RKO (cell line): Measurements from ENCODE around the gene SEMA3A.
"Not testable (repeated sequence)": the region's sequence is repeated elsewhere in the genome, so short reads cannot be mapped to it uniquely, and the experiment has no call there.

Source experiments
- DNase-seq: peaks from one replicate; pipeline ENCODE4 v3.0.0-alpha.2; 2016; ENCODE audit warnings: low spot score

The SEMA3A gene

DNA sequence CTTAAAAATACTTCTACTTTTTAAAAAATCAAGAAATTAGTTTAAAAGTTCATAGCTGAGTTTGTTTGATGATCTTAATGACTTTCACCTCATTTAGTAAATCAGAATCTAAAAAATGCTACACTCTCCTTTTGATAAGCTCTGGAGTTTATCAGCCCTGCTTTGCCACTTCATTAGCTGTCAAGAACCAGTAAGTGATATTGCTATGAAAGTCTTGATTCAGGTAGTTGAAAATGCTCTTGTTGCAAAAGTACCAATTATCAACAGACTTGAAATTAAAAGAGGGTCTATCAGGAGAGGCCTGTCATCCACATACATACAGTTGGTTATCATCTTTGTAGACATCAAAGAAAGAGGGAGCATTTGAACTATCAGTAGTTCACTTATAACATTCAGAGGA is 41.6 kb downstream of the SEMA3A start:
- DNase-seq, result no peak

DNA sequence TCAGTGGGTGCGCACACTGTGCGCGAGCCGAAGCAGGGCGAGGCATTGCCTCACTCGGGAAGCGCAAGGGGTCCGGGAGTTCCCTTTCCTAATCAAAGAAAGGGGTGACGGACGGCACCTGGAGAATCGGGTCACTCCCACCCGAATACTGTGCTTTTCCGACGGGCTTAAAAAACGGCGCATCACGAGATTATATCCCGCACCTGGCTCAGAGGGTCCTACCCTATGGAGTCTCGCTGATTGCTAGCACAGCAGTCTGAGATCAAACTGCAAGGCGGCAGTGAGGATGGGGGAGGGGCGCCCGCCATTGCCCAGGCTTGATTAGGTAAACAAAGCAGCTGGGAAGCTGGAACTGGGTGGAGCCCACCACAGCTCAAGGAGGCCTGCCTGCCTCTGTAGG is 44.2 kb downstream of the SEMA3A start:
- DNase-seq, result not testable (repeated sequence)

DNA sequence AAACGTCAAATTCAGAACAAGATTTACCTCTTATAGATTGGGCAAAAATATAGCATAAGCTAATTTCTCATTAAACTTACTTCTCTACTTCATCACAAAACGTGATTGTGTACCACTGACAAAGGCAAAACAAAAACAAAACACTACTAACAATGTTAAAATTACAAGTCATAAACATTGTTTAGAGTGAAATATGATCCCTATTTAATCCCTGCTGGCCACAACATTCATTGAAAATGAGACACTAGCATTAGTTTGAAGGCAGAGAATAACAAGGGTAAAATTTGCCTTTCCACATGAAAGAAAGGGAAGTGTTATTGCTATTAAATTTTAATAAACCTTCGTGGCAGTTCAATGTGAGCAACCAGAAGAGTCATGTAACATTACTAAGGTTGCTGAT is 45.0 kb downstream of the SEMA3A start:
- no peak for DNase-seq

DNA sequence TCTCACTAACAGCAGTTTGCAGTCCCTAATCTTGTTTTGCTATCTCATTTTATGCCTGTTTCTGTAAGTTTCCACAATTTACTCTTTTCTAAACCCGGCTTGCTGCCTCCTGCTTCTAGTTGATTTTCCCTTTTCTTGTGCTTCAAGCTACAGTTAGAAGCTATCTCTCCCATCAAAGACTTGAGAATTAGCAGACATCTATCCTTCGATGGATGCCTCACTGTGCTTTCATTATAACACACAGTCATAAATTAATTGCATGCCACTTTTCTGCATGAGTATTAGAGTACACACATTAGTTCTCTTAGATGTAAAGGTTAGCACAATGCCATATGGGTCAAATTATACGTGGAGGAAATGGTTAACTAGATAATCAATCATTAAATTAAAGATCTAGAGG is 48.7 kb downstream of the SEMA3A start:
- no peak for DNase-seq

DNA sequence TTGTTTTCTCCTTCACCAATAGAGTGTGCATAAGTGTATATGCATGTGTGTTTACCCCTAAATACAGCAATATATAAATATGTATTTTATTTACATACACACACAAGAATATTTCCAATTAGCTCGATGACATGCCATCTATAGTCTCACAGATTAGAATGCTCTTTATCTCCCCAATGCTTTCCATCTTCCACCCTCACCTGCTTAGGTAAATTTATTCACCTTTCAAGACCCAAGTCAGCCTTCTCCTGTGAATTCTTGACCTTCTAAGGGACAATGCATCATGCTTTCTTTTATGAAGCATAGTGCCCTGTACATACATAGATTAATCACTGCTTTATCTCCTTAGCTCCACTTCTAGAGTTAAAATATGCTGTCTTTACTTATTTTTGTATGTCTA is 49.7 kb downstream of the SEMA3A start:
- DNase-seq, result no peak

- DNase-seq, result no peak
Observed at GRCh38 chr7:84144480-84144879, 50.1 kb downstream of the SEMA3A start.

- no peak for DNase-seq
Observed at GRCh38 chr7:84142726-84143125, 51.9 kb downstream of the SEMA3A start.

DNA sequence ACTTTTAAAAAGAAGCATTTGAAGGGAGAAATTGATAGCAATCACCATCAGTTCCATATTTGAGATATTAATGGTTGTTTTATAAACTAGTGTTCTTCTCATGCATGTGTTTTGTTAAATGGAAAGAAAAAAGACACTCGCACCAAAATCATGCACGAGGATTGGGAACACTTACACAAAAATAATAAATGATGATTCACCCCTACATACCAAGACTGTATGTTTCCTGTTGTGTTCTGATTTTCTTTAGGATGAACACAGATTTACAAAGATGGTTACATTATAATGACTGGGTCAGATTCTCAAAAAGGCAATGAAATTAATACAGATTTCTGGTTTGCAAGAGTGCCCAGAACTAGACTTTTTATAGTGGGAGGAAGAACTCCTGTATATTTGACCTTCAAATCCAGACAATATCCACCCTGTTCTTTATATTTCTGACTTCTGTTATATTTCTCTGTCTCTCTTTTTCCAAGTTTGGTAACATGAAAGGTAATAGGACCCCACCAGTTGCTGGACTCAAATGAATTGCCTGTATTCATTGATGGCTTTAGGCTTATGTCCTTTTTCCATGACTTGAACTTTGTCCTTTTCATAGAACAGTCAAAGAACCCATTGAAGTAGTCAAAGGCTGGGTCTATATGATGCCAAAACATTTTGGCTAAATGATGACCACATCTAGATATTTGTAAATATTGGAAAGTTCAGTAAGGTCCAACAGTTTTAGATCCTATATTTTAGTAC is 54.4 kb downstream of the SEMA3A start:
- no peak for DNase-seq

- no peak for DNase-seq
Observed at GRCh38 chr7:84138411-84138810, 56.2 kb downstream of the SEMA3A start.

DNA sequence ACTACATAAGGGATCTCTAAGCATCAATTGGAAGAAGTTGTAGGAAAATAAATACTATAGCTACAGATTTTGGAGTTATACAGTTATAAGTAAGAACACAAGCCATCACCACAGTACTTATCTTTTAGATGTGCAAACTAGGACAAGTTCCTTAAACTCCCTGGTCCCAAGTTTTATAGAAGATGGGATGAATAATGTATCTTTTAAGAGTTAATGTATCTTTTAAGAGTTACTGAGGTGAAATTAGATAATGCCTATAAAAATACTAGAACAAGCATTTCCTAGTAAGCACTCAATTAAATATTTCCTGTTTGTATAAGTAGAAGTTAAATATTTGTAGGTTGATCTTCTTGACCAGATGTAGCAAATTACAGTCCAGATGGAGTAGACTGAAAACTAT is 56.8 kb downstream of the SEMA3A start:
- no peak for DNase-seq

GRCh38 chr7:84136809-84137208 is 57.8 kb downstream of the SEMA3A start:
- DNase-seq, result no peak

GRCh38 chr7:84136336-84136735 is 58.3 kb downstream of the SEMA3A start:
- DNase-seq, result no peak

GRCh38 chr7:84134169-84134568 is 60.4 kb downstream of the SEMA3A start:
- no peak for DNase-seq

DNA sequence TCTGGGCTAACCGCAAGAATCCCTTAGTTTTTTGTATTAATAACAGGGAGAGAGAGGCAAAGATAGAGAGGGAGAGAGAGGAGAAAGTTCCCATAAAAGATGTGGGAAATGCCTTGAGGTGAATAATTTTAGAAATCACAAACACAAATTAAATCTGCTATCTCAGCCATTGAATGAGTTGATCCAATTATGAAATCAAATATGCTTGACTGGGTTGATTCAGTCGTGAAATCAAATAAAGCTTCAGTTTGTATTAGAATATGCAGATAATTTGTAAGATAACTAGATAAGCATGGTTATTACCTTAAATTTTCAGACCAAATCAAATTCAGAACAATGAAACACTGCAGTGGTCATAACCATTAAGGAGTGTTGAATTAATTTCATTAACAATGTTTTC is 68.9 kb downstream of the SEMA3A start:
- no peak for DNase-seq

- no peak for DNase-seq
Observed at GRCh38 chr7:84123965-84124547, 70.5 kb downstream of the SEMA3A start.

DNA sequence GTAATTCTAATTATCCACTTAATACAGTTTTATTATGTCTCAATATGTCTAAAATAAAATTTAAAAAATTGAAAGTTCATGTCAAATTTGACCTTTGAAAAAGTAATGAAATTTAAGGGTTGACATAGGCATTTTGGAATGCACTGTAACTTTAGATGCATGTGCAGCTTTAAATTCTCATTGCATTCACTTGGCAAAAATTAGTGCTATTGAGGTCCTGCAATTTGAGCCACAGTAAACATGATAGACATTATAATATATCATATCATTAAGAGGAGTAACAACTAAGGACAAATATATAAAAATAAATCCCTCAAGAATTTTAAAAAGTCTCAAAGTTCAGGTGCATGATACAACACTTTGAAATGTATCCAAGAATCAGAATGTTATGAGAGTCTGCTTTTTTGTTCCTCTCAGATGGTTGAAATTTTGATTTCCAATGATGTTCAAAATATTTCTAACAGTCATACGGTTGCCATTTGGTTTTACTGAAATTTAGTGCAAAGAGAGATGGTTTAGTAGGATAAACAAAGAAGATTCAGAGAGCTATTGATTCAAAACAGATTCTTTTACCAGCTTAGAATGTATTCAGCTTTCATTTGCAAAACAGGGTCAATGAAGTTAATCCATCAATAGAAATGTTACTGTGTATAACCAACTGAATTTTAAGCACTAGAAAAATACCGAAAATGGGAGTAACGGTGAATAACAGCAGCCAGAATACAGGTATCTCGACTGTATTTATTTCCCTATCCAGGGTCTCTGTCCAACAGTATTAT is 71.8 kb downstream of the SEMA3A start:
- no peak for DNase-seq

DNA sequence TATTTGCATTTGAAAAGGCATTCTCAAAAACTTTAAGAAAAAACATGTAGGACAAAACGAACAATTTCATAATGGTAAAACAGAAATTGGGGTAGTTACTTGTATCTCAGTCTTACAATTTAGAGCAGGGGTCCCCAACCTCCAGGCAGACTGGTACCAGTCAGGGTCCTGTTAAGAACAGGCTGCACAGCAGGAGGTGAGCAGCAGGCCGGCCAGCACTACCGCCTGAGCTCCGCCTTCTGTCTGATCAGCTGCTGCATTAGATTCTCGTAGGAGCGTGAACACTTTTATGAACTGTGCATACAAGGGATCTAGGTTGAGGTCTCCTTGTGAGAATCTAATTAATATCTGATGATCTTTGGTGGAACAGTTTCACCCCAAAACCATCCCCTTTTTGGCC is 77.3 kb downstream of the SEMA3A start:
- DNase-seq, result no peak

- no peak for DNase-seq
Observed at GRCh38 chr7:84113906-84114850, 80.4 kb downstream of the SEMA3A start.

DNA sequence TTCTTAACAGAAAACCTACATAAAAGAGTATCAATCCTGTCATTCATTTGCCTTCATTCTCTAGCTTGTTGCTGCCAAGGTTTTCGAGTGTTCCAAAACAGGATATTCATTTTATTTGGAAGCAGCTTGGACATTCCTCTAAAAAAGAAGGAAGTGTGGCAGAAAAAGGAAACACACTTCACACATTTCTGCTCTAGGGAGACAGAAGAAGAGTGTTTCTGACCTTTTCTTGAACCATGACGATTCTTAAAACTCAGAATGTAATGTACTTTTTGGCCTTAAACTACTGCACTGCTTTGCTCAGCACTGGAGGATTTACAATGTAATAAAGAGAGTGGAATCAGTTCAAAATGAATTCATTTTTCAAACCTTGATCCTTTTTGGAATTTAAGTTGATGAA is 81.3 kb downstream of the SEMA3A start:
- no peak for DNase-seq

DNA sequence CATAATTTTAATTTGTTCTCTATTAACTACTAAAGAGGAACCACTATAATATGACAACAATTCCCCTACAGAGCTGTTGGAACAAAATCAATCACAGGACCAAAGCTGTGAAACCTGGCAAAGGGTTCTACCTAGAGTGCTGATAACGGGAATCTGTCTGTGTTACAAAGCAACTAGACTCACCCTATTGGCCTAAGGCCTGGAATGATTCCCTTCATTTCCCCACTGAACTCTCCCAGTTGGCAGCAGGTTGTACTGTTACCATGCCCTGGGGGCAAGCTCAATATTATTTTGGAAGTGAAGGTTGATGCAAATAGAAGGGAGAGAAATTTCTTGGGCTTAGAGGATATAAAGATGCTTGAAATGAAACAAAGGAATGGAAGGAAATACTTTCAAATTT is 81.8 kb downstream of the SEMA3A start:
- DNase-seq, result no peak

GRCh38 chr7:84111842-84112241 is 82.7 kb downstream of the SEMA3A start:
- no peak for DNase-seq

- no peak for DNase-seq
Observed at GRCh38 chr7:84110400-84110799, 84.2 kb downstream of the SEMA3A start.
